Measurements from ENCODE around the gene TTC17. TPM values are rescaled to one million over a fixed set of nuclear protein-coding genes. Genes with fewer than 3 reads are reported as not detected.
"Not testable (repeated sequence)": the region's sequence is repeated elsewhere in the genome, so short reads cannot be mapped to it uniquely, and the experiment has no call there.

The TTC17 gene
- total RNA-seq, 1 experiment from 2014 or later = 62.6 TPM

DNA sequence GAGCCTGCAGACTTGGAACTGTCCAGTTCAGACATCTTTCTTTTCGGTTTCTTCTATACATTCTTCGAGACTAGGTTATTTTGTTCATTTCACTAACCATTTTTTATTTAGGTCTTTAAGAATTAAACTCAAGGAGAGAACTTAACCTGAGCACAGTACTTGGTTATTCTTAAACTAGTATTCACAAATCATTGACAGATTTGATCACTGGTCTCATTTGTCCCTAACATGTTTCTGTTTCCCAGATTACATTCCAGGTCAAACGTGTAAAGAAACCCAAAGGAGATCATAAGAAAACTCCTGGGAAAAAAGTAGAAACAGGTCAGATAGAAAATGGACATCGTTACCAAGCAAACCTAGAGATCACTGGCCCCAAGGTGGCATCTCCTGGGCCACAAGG, 85.1 kb downstream of the TTC17 start:
- DNase-seq (ENCODE audit: extremely low read depth, low read depth) = no peak

DNA sequence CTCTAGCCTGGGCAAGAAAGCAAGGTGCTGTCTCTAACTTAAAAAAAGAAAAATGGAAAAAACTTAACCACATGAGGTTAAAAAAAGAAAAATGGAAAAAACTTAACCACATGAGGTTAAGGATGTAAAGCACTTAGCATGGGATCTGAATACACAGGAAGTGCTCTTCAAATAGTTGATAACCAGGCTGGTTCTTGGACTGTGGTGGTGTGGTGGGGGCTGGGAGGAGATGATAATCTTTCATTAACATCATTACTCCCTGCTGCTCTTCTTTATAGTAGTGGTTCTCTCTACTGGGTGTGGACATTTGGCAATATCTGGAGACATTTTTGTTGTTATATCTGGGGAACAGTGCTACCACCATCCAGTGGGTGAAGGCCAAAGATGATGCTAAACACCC, 88.4 kb downstream of the TTC17 start:
- DNase-seq (ENCODE audit: extremely low read depth, low read depth) = no peak

DNA sequence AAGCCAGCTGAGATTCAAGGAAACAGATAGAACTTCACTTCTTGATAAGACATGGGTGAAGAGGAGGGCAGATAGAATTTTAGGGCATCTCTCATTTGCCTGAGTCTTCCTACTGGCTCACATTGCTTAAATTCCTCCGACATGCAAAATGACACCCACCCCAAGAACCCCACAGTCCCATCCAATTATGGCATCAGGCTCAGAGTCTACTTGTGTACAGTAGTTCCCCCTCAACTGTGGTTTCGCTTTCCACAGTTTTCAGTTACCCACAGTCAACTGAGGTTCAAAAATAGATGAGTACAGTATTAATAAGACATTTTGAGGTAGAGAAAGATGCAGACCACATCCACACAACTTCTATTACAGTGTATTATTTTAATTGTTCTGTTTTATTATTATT, 99.8 kb downstream of the TTC17 start:
- DNase-seq (ENCODE audit: extremely low read depth, low read depth) = no peak

DNA sequence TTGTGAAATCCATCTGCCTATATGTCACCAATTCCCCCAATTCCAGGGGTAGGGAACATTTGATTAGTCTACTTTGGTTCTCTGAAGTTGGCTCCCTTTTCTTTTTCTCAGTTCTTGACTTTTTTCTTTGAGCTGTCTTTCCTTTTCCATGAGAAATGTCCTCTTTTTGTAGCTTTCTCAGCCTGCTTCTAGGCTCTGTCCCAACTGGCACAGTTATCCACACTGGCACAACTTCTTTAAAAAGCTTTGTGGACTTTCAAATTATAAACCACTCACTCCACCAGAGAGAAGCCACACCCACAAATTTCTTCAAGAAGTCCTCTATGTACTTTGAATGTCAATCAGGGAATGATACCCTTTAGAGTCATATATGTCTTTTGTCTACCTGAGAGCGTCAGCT, 100.5 kb downstream of the TTC17 start:
- no peak for DNase-seq (ENCODE audit: extremely low read depth, low read depth)

DNA sequence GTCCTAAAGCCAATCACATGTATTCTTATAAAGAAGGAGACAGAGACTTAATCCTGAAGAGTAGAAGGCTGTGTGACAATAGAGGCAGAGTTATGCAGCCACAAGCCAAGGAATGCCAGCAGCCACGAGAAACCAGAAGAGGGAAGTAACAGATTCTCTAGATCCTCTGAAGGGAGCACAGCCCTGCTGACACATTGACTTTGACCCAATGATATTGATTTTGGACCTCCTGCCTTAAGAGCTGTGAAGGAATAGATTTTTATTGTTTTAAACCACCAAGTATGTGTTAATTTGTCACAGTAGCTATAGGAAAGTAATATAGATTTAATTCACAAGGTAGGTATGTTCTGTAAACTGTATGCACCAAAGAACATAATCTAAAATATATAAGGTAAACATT, 103.6 kb downstream of the TTC17 start:
- DNase-seq (ENCODE audit: extremely low read depth, low read depth) = no peak

GRCh38 chr11:43467958-43468357, 109.2 kb downstream of the TTC17 start:
- no peak for DNase-seq (ENCODE audit: extremely low read depth, low read depth)

DNA sequence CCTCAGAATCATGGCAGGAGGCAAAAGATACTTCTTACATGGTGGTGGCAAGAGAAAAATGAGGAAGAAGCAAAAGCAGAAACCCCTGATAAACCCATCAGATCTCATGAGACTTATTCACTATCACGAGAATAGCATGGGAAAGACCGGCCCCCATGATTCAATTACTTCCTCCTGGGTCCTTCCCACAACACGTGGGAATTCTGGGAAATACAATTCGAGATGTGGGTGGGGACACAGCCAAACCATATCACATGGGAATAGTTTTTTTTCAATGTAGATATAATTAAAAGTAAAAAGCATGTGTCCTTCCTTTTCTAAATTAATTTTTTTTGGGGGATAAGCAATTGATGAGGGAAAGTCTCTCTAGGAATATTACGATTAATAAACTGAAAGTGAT, 118.8 kb downstream of the TTC17 start:
- DNase-seq (ENCODE audit: extremely low read depth, low read depth) = not testable (repeated sequence)

DNA sequence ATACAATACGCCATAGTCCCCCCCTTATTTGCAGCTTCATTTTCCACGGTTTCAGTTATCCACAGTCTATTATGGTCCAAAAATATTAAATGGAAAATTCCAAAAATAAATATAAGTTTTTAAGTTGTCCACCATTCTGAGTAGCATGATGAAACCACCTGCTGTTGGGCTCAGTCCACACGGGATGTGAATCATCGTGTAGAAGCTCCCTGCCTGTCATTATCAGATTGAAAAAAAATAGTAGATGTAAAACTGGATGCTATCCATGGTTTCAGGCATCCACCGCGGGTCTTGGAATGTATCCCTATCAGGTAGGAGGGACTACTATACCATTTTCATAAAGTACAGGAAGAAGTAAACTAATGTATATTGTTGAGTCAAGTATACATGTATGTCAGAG, 127.4 kb downstream of the TTC17 start:
- DNase-seq (ENCODE audit: extremely low read depth, low read depth) = no peak

GRCh38 chr11:43489869-43490465, 131.2 kb downstream of the TTC17 start:
- no peak for DNase-seq (ENCODE audit: extremely low read depth, low read depth)

DNA sequence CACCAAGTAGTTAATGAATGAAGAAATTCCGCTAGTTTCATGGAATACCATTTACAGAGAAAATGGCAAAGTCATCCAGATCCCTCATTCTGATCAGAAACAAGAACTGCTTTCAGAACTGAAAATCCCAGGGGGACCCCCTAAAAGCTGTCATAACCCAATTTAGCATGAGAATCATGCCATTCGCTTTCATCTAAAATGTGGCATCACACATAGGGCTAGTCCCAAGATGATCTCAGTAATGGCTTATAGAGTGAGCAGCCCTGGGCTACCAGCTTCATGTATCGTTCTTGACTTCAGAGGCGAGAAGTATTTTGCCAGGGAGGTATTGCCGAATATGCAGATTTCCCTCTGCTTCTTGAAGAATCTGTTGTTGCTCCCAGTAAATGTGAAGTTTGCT, 134.0 kb downstream of the TTC17 start:
- no peak for DNase-seq (ENCODE audit: extremely low read depth, low read depth)

- DNase-seq (ENCODE audit: extremely low read depth, low read depth) = no peak
Measured at GRCh38 chr11:43493431-43493830, 134.7 kb downstream of the TTC17 start.

- DNase-seq (ENCODE audit: extremely low read depth, low read depth) = no peak
Measured at GRCh38 chr11:43497144-43497543, 138.4 kb downstream of the TTC17 start.

DNA sequence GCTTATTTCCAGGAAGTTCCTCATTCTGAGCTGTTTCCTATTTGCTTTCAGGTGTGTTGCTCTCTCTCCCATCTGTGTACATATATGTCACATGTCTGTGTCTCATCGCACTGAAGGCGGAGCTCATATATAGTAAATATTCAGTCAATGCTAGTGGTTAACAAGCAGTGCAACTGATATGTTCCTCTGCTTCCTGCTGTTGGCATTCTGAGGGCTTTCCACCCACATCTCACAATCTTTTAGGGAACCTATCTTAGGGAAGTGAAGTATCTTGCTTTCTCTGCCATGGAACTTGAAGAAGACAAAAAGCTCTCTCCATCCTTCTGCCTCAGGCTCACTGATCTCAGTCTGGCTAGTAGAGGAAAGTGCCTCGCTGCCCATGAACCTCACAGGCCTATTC, 139.8 kb downstream of the TTC17 start:
- no peak for DNase-seq (ENCODE audit: extremely low read depth, low read depth)

DNA sequence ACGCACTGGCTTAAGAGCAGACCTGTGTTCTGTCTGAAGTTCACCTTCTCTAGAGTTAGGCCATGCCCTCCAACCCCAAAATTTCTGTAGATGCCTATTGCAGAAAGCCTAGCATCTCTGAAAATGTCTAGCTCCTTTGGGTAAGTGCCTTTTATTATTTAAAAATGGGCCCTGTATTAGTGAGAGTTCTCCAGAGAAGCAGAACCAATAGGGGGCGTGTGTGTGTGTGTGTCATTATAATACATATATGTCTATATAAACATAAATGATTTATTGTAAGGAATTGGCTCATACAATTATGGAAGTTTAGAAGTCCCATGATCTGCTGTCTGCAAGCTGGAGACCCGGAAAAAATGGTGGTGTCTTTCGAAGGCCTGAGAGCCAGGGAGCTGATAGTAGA, 144.7 kb downstream of the TTC17 start:
- no peak for DNase-seq (ENCODE audit: extremely low read depth, low read depth)

GRCh38 chr11:43504316-43504950, 145.7 kb downstream of the TTC17 start:
- no peak for DNase-seq (ENCODE audit: extremely low read depth, low read depth)

GRCh38 chr11:43505171-43505570, 146.5 kb downstream of the TTC17 start:
- no peak for DNase-seq (ENCODE audit: extremely low read depth, low read depth)

DNA sequence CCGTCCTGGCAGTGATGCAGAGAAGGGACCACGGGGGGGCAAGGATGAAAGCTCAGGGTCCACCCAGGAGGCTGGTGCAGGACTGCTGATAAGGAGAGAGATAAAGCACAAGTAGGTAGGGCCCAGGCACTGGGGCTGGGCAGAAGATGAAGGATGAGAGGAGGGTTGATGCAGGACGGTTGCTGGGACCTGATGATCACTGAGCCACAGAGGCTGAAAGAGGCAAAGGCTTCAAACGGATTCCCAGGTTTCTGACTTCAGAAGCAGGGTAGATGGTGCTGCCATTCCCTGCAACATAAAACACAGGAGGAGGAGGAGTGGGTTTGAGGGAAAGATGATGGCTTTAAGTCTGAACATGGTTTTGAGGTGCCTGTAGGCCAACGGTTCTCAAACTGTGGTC, 148.5 kb downstream of the TTC17 start:
- no peak for DNase-seq (ENCODE audit: extremely low read depth, low read depth)

- no peak for DNase-seq (ENCODE audit: extremely low read depth, low read depth)
Measured at GRCh38 chr11:43508511-43508918, 149.8 kb downstream of the TTC17 start.

- no peak for DNase-seq (ENCODE audit: extremely low read depth, low read depth)
Measured at GRCh38 chr11:43511959-43512358, 153.2 kb downstream of the TTC17 start.

GRCh38 chr11:43515090-43515489, 156.4 kb downstream of the TTC17 start:
- no peak for DNase-seq (ENCODE audit: extremely low read depth, low read depth)

- no peak for DNase-seq (ENCODE audit: extremely low read depth, low read depth)
Measured at GRCh38 chr11:43516316-43516850, 157.7 kb downstream of the TTC17 start.

- no peak for DNase-seq (ENCODE audit: extremely low read depth, low read depth)
Measured at GRCh38 chr11:43517518-43517917, 158.8 kb downstream of the TTC17 start.
